HG02588 (cell line): Measurements from ENCODE around the gene CYB5R2.

ENCODE experiments used
- ATAC-seq: cut with Tn5 transposase; IDR thresholded peaks from one replicate; pipeline ENCODE4 v1.9.1; 2021; ENCODE audit warnings: mild to moderate bottlenecking, moderate library complexity; ENCODE audit not compliant: unreplicated experiment

The CYB5R2 gene

DNA sequence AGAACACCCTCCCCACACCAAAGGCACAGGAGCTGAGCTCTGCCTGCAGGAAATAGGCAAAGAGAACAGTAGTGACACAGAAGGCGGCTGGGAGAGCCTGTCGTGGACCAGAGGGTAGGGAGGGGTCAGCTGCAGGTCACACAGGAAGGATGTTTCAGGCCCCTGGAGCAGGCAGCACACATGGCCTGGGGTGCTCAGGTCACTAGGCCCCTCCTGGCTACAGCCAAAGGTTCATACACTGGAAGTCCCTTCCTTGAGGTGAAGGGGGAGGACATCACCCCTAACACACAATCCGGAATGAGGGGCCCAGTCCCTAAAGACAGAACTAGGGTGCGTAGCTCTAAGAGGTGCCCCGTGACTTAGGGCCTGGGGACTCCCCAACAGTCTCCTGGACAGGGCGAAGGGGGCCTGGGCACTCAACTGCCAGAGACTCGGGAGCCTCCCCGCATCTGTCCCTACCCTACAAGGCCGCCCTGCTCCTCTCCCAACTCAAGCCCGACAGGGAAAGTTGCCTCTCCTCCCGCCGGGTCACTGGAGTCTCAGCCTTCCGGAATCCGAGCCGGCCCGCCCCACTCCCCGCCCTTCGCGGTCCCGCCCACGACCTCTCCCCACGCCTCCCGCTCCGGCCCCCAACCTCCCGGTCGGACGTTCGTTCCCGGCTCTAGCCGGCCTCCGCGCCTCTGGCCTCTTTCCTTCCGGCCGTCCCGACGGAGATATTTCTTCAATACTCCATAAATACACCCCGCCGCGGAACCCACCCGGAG lies at the start of gene CYB5R2:
TSS of gene CYB5R2 (minus strand) at position 541 of the 764 bp plus-strand sequence. CDS start 675 bp downstream, outside the sequence.
- peak; percentile 48 for ATAC-seq

GRCh38 chr11:7714786-7715185 lies 41.5 kb upstream of the CYB5R2 start:
- ATAC-seq, result no peak

DNA sequence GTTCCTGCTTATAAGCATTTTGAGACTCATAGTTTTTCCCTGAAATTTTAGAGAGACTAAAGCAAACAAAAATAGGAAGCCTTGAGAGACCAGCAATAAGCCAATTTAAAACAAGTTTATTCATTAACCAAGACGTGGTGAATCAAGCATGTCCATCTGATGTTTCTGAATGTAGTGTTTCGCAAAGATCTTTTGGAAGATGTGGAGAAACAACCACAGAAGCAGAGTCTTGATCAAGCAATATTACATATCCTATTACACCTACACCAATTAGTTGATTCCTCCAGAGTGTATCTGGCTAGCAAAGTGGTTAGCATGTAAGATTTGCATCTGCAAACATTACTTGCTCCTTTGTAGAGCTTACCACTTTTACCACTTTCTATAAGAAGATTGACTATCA lies 33.1 kb upstream of the CYB5R2 start, which contains the start of gene OVCH2:
TSS of gene OVCH2 (minus strand) at position 101 of the 400 bp plus-strand sequence. CDS start at position 18, 83 bp downstream.
- no peak for ATAC-seq

DNA sequence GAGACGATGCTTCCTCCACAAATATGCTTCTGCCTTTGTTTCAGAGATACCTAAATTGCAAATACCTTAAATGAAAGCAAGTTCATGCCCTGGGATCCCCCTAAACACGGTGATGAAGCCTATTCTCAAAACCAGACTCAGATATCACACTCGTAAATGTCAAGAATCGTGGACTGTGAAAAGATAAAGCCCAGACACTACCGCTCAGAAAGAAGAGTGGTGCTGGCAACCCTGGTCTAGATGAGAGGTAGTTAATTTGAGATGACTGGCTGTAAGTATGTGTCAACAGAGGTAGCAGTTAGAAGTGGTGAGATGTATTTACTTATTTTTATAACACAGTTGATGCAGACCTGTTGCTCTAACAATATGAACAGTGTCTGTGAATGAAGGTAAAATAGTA lies 30.4 kb upstream of the CYB5R2 start:
- ATAC-seq, result no peak

- ATAC-seq, result no peak
Observed at GRCh38 chr11:7696424-7696823, 23.1 kb upstream of the CYB5R2 start.

GRCh38 chr11:7694235-7694634 lies 20.9 kb upstream of the CYB5R2 start:
- no peak for ATAC-seq

- ATAC-seq, result no peak
Observed at GRCh38 chr11:7692426-7692825, 19.1 kb upstream of the CYB5R2 start.

DNA sequence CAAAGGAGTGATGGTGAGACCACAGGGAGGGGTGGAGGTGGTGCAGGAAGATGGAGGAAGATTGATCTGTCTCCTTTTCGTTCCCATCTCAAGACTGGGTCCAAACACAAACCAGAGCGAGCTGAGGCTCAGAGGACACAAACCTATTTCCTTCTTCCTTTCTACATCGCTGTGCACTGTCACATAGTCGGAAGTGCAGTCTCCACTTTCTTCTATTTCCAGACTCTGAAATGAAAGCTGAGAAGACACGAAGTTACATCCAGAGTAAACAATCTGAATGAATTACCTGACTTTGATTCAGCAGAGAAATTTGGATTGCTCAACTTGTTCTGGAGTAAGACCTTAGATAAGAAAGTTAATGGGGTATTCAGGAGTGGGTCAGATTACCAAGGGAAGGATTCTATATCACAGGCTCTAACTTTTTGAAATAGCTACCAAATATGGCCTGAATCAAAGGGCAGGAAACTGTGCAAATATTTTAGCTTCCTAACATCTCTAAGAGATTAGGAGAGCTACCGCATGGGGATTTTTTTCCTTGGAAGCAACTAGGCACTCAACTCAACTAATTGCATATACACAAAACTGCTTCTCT lies 18.6 kb upstream of the CYB5R2 start:
- no peak for ATAC-seq

DNA sequence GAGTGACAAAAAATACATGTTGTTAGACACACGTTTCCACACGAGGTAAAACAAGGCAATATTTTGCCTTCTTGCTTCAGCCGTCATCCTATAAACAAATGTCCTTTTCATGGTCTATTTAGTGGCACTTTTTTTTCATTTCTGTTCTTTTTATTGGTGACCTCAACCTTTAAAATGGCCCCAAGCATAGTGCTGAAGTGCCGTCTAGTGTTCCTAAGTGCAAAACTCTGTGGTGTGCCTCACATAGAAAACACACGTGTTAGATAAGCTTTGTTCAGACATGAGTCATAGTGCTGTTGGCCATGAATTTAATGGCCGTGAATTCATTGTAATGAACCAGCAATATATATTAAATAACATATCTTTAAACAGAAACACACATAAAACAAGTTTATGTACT lies 17.3 kb upstream of the CYB5R2 start:
- no peak for ATAC-seq

DNA sequence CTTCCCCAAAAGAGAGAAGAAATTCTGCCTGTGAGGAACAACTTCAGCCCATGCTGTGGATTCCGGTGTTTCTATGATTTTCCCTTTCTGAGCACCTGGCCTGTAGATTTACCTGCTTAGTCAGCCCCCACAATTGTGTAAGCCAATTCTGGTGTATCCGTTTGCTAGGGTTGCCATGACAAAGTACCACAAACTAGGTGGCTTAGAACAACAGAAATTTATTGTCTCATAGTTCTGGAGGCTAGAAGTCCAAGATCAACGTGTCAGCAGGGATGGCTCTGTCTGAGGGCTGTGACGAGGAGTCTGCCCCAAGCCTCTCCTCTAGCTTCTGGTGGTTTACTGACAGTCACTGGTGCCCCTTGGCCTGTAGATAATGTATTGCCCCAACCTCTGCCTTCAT lies 15.9 kb upstream of the CYB5R2 start:
- no peak for ATAC-seq

- no peak for ATAC-seq
Observed at GRCh38 chr11:7688238-7688826, 15.0 kb upstream of the CYB5R2 start.

DNA sequence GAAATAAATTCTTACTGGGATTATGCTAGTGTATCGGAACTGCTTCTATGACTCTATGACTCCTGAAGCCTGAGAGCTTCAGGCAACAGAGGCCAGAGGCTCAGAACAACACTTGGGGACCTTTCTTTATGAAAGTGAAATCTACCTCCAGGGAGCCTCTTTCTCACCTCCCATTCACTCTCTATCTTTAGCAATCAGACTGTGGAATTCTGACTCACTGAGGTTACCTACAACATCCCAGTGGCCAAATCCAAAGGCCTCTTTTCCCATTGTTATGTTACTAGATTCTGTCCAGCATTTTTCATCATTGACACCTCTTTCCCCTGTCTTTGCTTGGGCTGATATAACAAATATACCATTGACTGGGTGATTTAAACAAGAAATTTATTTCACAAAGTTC lies 14.1 kb upstream of the CYB5R2 start:
- no peak for ATAC-seq

GRCh38 chr11:7686761-7687160 lies 13.5 kb upstream of the CYB5R2 start:
- ATAC-seq, result no peak

- no peak for ATAC-seq
Observed at GRCh38 chr11:7683571-7683970, 10.3 kb upstream of the CYB5R2 start.

GRCh38 chr11:7677796-7678201 lies 4.5 kb upstream of the CYB5R2 start:
- no peak for ATAC-seq

- no peak for ATAC-seq
Observed at GRCh38 chr11:7677071-7677470, 3.8 kb upstream of the CYB5R2 start.

DNA sequence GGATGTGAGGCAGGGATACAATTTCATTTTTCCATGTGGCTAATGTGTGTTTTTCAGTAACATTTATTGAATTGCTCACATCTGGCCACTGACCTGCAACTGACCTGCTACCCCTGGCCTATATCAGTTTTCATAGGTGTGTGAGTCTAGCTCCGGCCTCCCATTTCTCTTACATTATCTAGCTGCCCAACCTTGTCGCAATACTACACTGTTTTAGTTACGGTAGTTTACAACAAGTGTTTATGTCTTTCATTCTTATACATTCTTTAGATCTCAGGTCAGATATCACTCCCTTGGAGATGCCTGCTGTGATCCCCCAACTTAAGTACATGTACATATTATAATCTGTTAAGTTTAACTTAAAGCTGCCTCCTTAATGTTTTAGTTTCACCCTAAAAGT lies 2.3 kb upstream of the CYB5R2 start:
- ATAC-seq, result no peak

- peak; percentile 10 for ATAC-seq
Observed at GRCh38 chr11:7673724-7674434, 579 bp upstream of the CYB5R2 start.

GRCh38 chr11:7672276-7672959 lies 882 bp downstream of the CYB5R2 start:
- no peak for ATAC-seq

GRCh38 chr11:7671347-7672215 lies 1.7 kb downstream of the CYB5R2 start:
- peak; percentile 68 for ATAC-seq
